GM12892 (cell line): ENCODE results near the gene HINT3.

Source experiments
- POLR2A ChIP-seq: IDR thresholded peaks from 2 replicates; pipeline ENCODE4 v1.6.1; 2011; ENCODE audit warnings: low read depth, low read length, control low read depth
- TAF1 ChIP-seq: IDR thresholded peaks from 2 replicates; pipeline ENCODE4 v1.6.1; 2011; ENCODE audit warnings: low read depth, mild to moderate bottlenecking, control low read depth, low read length, borderline replicate concordance

- TF ChIP-seq TAF1 (no peak), POLR2A (no peak)
Observed at GRCh38 chr6:125943528-125944433, 12.8 kb upstream of the HINT3 start.
